HG02870 (cell line): Measurements from ENCODE around the gene ERAL1.
"Not testable (repeated sequence)": the region's sequence is repeated elsewhere in the genome, so short reads cannot be mapped to it uniquely, and the experiment has no call there.

Experiments
- ATAC-seq: cut with Tn5 transposase; IDR thresholded peaks from one replicate; pipeline ENCODE4 v1.9.1; 2021; ENCODE audit warnings: mild to moderate bottlenecking, moderate library complexity; ENCODE audit not compliant: unreplicated experiment

ERAL1 gene

DNA sequence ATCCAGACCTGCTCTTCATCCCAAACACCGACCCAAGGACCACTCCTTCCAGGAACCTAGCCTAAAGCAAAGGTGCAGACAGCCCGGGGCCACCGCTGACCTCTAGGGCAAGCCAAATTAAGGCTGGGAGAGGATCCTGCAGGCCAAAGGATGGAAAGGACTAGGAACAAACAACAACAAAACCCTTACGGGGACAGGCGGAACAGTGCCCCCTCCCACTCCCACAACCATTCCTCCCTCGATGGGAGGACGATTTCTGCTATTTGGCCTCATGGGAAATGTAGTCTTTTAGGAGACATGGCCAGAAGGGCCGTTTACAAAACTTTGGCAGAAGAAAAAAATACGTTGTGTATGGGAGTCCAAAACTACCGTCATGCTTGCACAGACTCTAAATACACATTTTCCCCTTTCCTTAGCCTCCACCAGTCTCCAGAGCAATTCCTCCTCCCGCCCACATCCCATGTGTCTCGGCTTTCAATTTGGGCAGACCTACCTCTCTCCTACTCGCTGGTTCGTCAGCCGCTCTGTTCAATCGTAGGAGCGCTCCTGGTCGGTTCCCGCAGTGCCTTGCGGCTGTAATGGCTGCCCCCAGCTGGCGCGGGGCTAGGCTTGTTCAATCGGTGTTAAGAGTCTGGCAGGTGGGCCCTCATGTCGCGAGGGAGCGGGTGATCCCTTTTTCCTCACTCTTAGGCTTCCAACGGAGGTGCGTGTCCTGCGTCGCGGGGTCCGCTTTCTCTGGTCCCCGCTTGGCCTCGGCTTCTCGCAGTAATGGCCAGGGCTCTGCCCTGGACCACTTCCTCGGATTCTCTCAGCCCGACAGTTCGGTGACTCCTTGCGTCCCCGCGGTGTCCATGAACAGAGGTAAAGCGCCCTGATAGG is at the start of gene ERAL1:
TSS of gene ERAL1 (plus strand) at position 560 of the 879 bp plus-strand sequence. CDS start at position 579, 19 bp downstream.
- peak; percentile 92 for ATAC-seq

DNA sequence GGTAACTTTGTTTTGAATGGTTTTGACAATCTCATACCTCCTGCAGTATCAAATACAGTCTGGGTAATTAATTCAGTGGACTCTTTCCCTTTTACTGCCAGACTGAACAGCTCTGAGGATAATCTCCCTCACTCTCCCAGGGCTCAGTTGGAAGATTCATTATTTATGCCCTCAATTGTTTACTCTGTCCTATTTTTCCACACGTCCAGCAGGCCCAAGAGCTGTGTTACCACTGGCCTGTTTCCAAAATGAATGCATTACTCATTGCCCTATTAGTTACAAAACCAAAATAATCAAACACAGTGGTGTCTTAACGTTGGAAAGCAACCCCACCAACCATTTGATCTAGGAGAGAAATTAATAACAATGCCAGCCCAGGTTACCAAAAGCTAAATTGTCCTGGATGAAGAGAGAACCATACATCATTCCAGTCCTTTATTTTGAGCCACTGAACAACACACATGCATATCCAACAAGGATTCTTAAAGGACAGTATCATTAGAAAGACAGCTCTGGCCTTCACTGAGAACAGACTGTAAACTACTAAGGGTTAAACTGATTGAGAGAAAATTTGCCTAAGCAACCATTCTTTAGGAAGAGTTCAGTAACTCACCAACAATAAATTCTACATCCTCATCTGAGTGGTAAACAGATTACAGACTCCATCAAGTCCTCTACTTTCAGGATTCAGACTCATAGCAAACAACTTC is 46.7 kb upstream of the ERAL1 start:
- ATAC-seq, result no peak

DNA sequence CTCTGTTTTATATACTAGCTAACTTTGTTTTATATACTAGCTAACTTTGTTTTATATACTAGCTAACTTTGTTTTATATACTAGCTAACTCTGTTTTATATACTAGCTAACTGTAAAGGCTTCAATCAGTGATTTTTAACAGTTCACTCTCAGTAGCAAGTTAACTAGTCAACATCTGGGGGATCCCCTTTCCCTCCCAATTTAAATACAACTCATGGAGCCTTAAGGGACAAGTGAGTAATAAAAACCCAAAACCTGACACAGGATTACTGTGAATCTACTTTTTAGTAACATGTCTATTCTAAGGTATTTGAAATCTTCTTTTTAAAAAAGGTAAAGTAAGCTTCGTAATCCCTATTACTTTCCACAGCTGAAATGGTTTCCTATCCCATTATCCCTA is 44.4 kb upstream of the ERAL1 start:
- no peak for ATAC-seq

- ATAC-seq, result no peak
Measured at GRCh38 chr17:28811651-28812090, 43.1 kb upstream of the ERAL1 start.

DNA sequence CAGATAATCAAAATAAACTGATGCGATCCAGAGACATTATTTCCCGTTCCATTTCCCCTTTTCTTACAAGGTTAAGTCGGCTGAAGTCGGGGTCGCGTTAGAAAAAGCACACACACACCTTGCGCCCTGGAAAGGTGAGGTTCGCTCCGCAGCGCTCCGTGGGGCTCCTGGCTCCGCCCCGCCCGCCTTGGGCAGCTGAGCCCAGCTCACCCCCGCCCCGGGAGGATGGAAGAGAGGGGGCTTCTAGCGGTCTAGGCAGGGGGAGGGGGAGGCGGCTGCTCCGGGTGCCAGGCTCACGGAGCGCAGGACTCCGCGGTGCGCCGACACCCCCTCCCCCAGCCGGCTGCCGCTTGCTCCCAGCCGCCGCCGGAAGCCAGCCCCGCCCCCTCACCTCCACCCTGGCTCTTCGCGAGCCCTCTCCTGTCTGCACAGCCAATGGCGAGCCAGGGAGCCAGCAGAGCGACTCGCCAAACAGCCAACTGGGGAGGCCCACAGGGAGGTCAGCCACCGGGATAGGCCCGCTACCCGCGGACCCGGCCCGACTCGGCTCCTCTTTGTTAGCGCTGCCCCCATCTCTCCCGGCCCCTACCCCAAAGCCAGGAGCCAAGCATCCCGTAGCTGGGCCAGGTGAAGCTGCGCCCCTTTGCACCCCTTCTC is 42.6 kb upstream of the ERAL1 start:
- ATAC-seq, result peak; percentile 97

GRCh38 chr17:28812748-28813377 is 42.0 kb upstream of the ERAL1 start:
- ATAC-seq, result peak; percentile 25

GRCh38 chr17:28816540-28816939 is 38.3 kb upstream of the ERAL1 start:
- ATAC-seq, result no peak

DNA sequence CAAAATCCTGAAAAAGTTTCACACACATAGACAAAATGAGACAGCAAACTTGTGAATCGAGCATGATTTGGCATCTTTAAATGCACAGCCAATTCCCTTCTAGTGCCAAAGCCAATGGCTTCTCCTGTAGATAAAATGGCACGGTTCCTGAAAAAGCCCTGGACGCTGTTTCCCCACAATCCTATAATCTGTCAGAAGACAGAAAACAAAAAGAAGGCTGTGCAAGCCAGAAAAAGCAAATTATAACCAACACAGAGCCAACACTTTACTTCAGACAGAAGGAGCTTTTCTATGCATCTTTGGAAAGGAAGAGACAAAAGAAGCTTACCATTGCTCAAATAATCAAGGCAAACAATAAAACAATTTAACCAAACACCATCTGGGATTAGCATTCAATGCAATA is 36.0 kb upstream of the ERAL1 start:
- no peak for ATAC-seq

GRCh38 chr17:28819582-28819981 is 35.2 kb upstream of the ERAL1 start:
- no peak for ATAC-seq

DNA sequence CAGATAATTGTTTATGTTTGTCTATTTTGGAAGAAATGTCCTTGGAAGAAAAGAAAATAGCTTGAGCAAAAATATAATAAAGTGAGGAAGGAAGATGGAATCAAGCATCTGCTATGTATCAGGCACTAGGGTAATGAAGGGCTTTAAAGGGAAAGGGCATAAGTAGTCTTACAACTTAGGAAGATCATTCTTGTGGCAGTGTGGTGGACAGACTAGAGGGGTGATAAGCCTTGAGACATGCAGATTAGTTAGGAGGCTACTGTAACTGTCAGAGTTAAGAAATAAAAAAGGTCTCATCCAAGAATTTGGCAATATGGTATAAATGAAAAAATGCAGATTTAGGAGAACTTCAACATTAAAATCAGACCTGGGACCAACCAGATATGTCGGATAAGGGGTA is 27.1 kb upstream of the ERAL1 start:
- no peak for ATAC-seq

DNA sequence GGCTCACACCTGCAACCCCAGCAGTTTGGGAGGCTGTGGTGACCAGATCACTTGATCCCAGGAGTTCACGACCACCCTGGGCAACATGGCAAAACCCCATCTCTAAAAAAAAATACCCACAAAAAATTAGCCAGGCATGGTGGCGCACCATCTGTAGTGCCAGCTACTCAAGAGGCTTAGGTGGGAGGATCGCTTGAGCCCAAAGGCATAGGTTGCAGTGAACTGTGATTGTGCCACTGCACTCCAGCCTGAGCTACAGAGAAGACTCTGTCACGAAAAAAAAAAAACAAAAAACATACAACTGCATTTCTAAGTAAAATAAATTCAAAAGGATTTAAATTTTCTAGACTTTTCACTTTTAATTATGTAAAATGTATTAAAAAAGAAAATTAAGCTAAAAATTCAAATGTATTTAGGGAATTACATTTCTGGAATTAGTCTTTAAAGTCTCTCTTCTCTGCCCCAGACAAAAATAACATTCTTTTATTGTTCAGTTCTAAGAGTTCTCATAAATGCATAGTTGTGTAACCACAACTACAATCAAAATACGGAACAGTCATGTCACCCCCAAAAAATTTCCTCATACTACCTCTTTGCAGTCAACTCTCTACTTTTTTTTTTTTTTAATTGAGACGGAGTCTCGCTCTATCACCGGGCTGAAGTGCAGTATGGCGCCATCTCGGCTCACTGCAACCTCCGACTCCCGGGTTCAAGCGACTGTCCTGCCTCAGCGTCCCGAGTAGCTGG is 26.3 kb upstream of the ERAL1 start:
- ATAC-seq, result no peak

GRCh38 chr17:28834420-28834819 is 20.4 kb upstream of the ERAL1 start:
- no peak for ATAC-seq

DNA sequence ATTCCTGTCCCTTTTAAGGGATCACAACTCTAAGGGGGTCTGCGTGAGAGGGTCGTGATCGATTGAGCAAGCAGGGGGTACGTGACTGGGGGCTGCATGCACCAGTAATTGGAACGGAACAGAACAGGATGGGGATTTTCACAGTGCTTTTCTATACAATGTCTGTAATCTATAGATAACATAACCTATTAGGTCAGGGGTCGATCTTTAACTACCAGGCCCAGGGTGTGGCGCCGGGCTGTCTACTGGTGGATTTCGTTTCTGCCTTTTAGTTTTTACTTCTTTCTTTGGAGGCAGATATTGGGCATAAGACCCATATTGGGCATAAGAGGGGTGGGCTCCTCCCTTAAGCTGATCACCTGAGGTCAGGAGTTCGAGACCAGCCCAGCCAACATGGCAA is 18.3 kb upstream of the ERAL1 start:
- ATAC-seq, result not testable (repeated sequence)

DNA sequence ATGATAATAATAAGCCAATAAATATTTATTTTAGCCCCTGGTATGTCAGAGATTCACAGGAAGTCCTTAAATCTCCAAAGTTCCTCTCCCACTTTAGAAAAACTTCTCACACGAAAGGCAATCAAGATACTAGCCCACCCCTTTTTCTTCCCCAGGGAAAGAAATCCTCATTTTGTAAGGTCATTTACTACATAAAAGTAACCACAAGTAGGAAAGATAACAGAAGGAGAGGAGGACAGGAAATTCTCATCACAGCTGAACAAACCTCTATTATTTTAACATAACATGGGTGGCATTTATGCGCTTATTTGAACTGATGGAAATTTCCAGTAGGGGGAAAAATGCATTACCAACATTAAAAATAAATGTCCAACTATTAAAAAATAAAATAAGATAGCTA is 15.6 kb upstream of the ERAL1 start:
- ATAC-seq, result no peak

DNA sequence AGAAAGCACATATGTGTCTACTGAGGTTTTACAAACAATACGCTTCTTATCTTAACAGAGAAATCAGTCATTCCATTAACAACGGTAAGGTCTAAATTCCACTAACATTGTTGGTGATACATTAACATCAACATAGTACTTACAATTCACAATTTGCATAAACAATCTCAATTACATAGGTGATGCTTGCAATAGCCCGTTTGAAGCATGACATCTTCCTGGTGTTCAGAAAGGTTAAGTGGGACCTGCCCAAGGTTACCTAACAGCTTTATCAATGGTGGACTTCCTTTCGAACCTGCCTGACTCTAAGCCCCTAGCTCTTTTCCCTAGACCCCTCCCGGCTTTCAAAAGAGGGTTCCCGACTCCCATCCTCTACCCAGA is 12.9 kb upstream of the ERAL1 start:
- no peak for ATAC-seq

DNA sequence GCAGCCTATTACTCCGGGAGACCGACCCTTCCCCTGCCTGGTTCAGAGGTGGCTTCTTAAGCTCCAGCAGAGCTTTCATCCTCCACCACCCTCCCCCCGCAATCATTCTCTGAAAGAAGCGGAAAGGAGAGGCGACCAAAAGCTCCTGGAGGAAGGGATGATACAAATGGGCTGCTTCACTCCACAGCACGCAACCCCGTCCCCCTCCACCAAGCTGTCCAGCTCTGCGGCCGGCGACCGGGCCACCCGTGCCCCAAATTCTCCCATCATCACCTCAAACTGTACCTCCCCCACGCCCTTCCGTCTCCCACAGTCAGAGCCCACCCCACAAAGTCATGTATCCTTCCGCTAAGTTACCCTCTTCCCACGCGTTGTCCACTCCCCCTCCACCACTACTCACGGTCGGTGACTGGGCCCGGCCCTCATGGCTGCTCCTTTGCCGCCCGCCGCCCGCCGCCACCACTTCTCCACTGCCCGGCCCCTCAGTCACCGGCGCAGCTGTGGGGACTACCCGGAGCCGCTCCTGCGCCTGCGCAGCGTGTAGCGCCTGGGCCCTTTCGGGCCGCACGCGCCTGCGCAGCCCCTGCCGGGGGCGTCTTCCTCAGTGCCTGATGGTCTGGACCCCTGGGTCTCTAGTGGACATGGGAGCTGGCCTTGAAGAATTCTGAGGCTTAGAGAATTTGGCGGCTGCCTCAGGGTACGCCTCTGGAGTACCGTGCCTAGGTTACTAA is 12.4 kb upstream of the ERAL1 start, which contains the start of gene FAM222B:
TSS of gene FAM222B (minus strand) at position 509 of the 731 bp plus-strand sequence. CDS start 76,123 bp downstream, outside the sequence.
- peak; percentile 61 for ATAC-seq

DNA sequence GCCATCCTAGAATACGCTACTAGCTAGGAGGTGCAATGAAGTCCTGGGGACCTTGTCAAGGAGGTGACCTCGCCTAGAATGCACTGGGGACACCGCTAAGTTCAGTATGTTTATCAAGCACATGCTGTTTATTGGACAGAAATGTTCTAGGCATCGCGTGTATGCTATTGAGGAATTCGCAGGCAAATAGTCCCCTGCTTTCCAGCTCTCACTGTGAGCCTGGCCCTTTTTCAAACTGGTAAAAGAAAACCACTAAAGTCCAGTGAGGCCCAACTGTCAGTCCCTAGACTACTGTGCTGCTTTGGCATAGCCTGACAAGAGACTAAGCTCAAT is 11.0 kb upstream of the ERAL1 start:
- ATAC-seq, result no peak

DNA sequence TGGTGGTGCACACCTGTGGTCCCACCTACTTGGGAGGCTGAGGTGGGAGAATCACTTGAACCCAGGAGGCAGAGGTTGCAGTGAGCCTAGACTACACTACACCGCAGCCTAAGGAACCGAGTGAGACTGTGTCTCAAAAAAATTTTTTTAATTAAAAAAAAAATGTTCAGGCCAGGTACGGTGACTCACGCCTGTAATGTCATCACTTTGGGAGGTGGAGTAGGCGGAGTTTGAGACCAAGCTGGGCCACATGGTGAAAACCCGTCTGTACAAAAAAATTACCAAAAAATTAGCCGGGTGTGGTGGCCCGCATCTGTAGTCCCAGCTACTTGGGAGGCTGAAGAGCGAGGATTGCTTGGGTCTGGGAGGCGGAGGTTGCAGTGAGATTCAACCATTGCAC is 8.6 kb upstream of the ERAL1 start:
- ATAC-seq, result no peak

- not testable (repeated sequence) for ATAC-seq
Measured at GRCh38 chr17:28846699-28847098, 8.1 kb upstream of the ERAL1 start.

DNA sequence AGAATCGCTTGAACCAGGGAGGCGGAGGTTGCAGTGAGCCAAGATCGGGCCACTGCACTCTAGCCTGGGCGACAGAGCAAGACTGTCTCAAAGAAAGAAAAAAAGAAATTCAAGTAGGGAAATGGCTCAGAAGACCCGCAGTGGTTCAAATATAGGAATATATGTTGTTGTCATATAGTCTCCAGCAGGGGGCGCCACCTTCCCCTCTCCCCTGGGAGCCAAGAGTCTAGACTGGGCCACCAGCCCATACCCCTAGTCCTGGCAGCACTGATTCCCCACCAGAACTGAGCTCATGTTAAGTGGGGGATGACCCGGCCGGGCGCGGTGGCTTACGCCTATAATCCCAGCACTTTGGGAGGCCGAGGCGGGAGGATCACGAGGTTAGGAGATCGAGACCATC is 6.1 kb upstream of the ERAL1 start:
- ATAC-seq, result not testable (repeated sequence)
